Measurements from ENCODE around the gene HS6ST2.

The HS6ST2 gene

GRCh38 chrX:132631579-132632232 is 326.7 kb downstream of the HS6ST2 start:
- peak; percentile 63 for TF ChIP-seq CTCF (conservative IDR thresholded peaks at IDR 0.05; ENCODE audit: control insufficient read depth, insufficient read depth, low read depth, low read length)
- peak; percentile 51 for DNase-seq (ENCODE audit: low read depth)
- no peak overlapping the region for H3K4me3 ChIP-seq (ENCODE audit: control insufficient read depth, low read depth, low read length)

- TF ChIP-seq CTCF (conservative IDR thresholded peaks at IDR 0.05; ENCODE audit: control insufficient read depth, insufficient read depth, low read depth, low read length) = no peak
- H3K4me3 ChIP-seq (ENCODE audit: control insufficient read depth, low read depth, low read length) = no peak overlapping the region
- no peak for DNase-seq (ENCODE audit: low read depth)
Measured at GRCh38 chrX:132624466-132624865, 334.0 kb downstream of the HS6ST2 start.

- no peak for DNase-seq (ENCODE audit: low read depth)
- no peak for TF ChIP-seq CTCF (conservative IDR thresholded peaks at IDR 0.05; ENCODE audit: control insufficient read depth, insufficient read depth, low read depth, low read length)
- H3K4me3 ChIP-seq (ENCODE audit: control insufficient read depth, low read depth, low read length) = no peak overlapping the region
Measured at GRCh38 chrX:132623942-132624341, 334.5 kb downstream of the HS6ST2 start.

GRCh38 chrX:132623300-132623699 is 335.1 kb downstream of the HS6ST2 start:
- DNase-seq (ENCODE audit: low read depth) = no peak
- no peak overlapping the region for H3K4me3 ChIP-seq (ENCODE audit: control insufficient read depth, low read depth, low read length)
- TF ChIP-seq CTCF (conservative IDR thresholded peaks at IDR 0.05; ENCODE audit: control insufficient read depth, insufficient read depth, low read depth, low read length) = no peak

GRCh38 chrX:132622130-132622529 is 336.3 kb downstream of the HS6ST2 start:
- DNase-seq (ENCODE audit: low read depth) = peak; percentile 53
- no peak for TF ChIP-seq CTCF (conservative IDR thresholded peaks at IDR 0.05; ENCODE audit: control insufficient read depth, insufficient read depth, low read depth, low read length)
- no peak overlapping the region for H3K4me3 ChIP-seq (ENCODE audit: control insufficient read depth, low read depth, low read length)

GRCh38 chrX:132618810-132619209 is 339.6 kb downstream of the HS6ST2 start:
- no peak for DNase-seq (ENCODE audit: low read depth)
- TF ChIP-seq CTCF (conservative IDR thresholded peaks at IDR 0.05; ENCODE audit: control insufficient read depth, insufficient read depth, low read depth, low read length) = no peak
- H3K4me3 ChIP-seq (ENCODE audit: control insufficient read depth, low read depth, low read length) = no peak overlapping the region

Data from fibroblast of mammary gland (primary cell).